SH-SY5Y (cell line): ENCODE measurements around the gene CD99L2.

Experiments used
- GATA2 ChIP-seq: IDR thresholded peaks from 2 replicates; pipeline ENCODE4 v1.6.1; 2011; ENCODE audit warnings: mild to moderate bottlenecking, low read depth, low read length
- GATA3 ChIP-seq: IDR thresholded peaks from 2 replicates; pipeline ENCODE4 v1.6.1; 2011; ENCODE audit warnings: low read depth, mild to moderate bottlenecking, low read length, moderate library complexity

CD99L2 gene

GRCh38 chrX:150898343-150899190, at the start of gene CD99L2:
TSS of gene CD99L2 (minus strand) at chrX:150898668. CDS start at chrX:150898588, 80 bp downstream.
- TF ChIP-seq GATA3 (no peak), GATA2 (no peak)

GRCh38 chrX:150944233-150944632, 45.8 kb upstream of the CD99L2 start:
- TF ChIP-seq GATA3: no peak
- TF ChIP-seq GATA2: no peak

GRCh38 chrX:150942942-150943594, 44.6 kb upstream of the CD99L2 start:
- TF ChIP-seq GATA3 (no peak), GATA2 (no peak)

GRCh38 chrX:150941580-150941979, 43.1 kb upstream of the CD99L2 start:
- TF ChIP-seq GATA2 (no peak), GATA3 (no peak)

GRCh38 chrX:150940844-150941495, 42.5 kb upstream of the CD99L2 start:
- TF ChIP-seq GATA2 (no peak), GATA3 (no peak)

- no peak for TF ChIP-seq GATA2
- TF ChIP-seq GATA3: no peak
Observed at GRCh38 chrX:150936556-150936955, 38.1 kb upstream of the CD99L2 start.

- TF ChIP-seq GATA2: no peak
- no peak for TF ChIP-seq GATA3
Observed at GRCh38 chrX:150935467-150935866, 37.0 kb upstream of the CD99L2 start.

- no peak for TF ChIP-seq GATA3
- TF ChIP-seq GATA2: no peak
Observed at GRCh38 chrX:150934453-150934852, 36.0 kb upstream of the CD99L2 start.

GRCh38 chrX:150933945-150934350, 35.5 kb upstream of the CD99L2 start:
- TF ChIP-seq GATA2: no peak
- no peak for TF ChIP-seq GATA3

GRCh38 chrX:150929058-150929457, 30.6 kb upstream of the CD99L2 start:
- TF ChIP-seq GATA3: no peak
- TF ChIP-seq GATA2: no peak

- no peak for TF ChIP-seq GATA3
- TF ChIP-seq GATA2: no peak
Observed at GRCh38 chrX:150926791-150927190, 28.3 kb upstream of the CD99L2 start.

GRCh38 chrX:150926304-150926703, 27.8 kb upstream of the CD99L2 start:
- TF ChIP-seq GATA3 (no peak), GATA2 (no peak)

GRCh38 chrX:150919401-150919800, 20.9 kb upstream of the CD99L2 start:
- TF ChIP-seq GATA3: no peak
- no peak for TF ChIP-seq GATA2

- TF ChIP-seq GATA2 (no peak), GATA3 (no peak)
Observed at GRCh38 chrX:150913511-150913910, 15.0 kb upstream of the CD99L2 start.
